K562 (cell line): ENCODE results near the gene ZNF501. TPM values are rescaled to one million over a fixed set of nuclear protein-coding genes. Genes with fewer than 3 reads are reported as not detected.

Experiments
- ATAC-seq: fragments of 200-7000 bp; cut with Tn5 transposase; 3 replicates; pipeline ENCODE4 v1.9.1; 2020; ENCODE audit warnings: moderate library complexity
- BruUV-seq: library from RNA; stranded (reverse); fragments of 400-500 nt; replicated peaks from 2 replicates; lab custom pipeline; 2021; lab: Mats Ljungman, UMichigan
- CTCF ChIA-PET: fragments of 300-600 bp; formaldehyde crosslinking; extraction: SDS; loops from one replicate; lab custom pipeline; 2021; ENCODE audit warnings: low intra/inter-chr PET ratio; lab: Yijun Ruan, JAX
- POLR2A ChIA-PET: fragments of 300-600, 350-650 bp; sonication (Branson Sonifier 250); formaldehyde crosslinking; extraction: SDS; loops from one replicate; lab custom pipeline; 2021; ENCODE audit warnings: antibody characterized with exemption, inconsistent platforms; lab: Yijun Ruan, JAX
- DNase-seq, 4 experiments: peaks; one replicate each; pipeline versions ENCODE4 v3.0.0 to v3.0.0-alpha.2; 2011 to 2018; ENCODE audit warnings: low spot score in 3 of 4, mixed read lengths in 3 of 4; ENCODE audit errors: extremely low read depth in 1 of 4
- FAIRE-seq: peaks from 2 replicates; lab custom pipeline; 2011; peaks lifted over from hg19 to GRCh38; lab: Jason Lieb, UNC
- H2AFZ ChIP-seq: 2 replicates; pipeline ENCODE4 v1.6.0; 2011; ENCODE audit warnings: low read depth, low read length, control low read depth, inconsistent platforms
- H3K27ac ChIP-seq: fragments of 200-600 bp; 3 replicates; pipeline ENCODE4 v1.8.0; 2011; ENCODE audit warnings: low read depth, mild to moderate bottlenecking, control low read depth, inconsistent platforms, low read length, moderate library complexity, mixed read lengths; ENCODE audit errors: extremely low read depth
- H3K27me3 ChIP-seq, 2 experiments: fragments of 300-600 bp in 1 of 2; 2 replicates in 1 of 2; 3 replicates in 1 of 2; pipeline versions ENCODE4 v1.6.0 to v1.8.0; 2011; ENCODE audit warnings: inconsistent platforms in 2 of 2, low read length in 2 of 2, mild to moderate bottlenecking in 1 of 2, mixed read lengths in 1 of 2, moderate library complexity in 1 of 2; ENCODE audit not compliant: control insufficient read depth in 2 of 2, insufficient read depth in 2 of 2
- H3K36me3 ChIP-seq: fragments of 300-600 bp; 3 replicates; pipeline ENCODE4 v1.8.0; 2011; ENCODE audit warnings: mild to moderate bottlenecking, low read length, inconsistent platforms; ENCODE audit not compliant: control insufficient read depth, insufficient read depth
- H3K4me1 ChIP-seq, 2 experiments: fragments of 200-600 bp in 1 of 2; replicated peaks in 1 of 2; 2 replicates in 1 of 2; 3 replicates in 1 of 2; pipeline versions ENCODE4 v1.5.1 to v1.8.0; 2011; ENCODE audit warnings: inconsistent platforms in 2 of 2, low read length in 2 of 2, mild to moderate bottlenecking in 1 of 2, mixed read lengths in 1 of 2, moderate library complexity in 1 of 2; ENCODE audit not compliant: control insufficient read depth in 2 of 2, insufficient read depth in 2 of 2
- H3K4me2 ChIP-seq: 2 replicates; pipeline ENCODE4 v1.6.1; 2011; ENCODE audit warnings: low read length, control low read depth, inconsistent platforms, mixed read lengths; ENCODE audit not compliant: insufficient read depth
- H3K4me3 ChIP-seq: fragments of 200-600 bp; sonication (generic), shearing (Covaris generic); 2 replicates; pipeline ENCODE4 v1.5.1; 2016; ENCODE audit warnings: control low read depth, inconsistent platforms
- H3K79me2 ChIP-seq: fragments of 200-600 bp; 3 replicates; pipeline ENCODE4 v1.8.0; 2011; ENCODE audit warnings: low read length, inconsistent platforms; ENCODE audit not compliant: control insufficient read depth, insufficient read depth
- H3K9ac ChIP-seq, 2 experiments: 2 replicates each; pipeline versions ENCODE4 v1.6.0 to v1.6.1; 2011; ENCODE audit warnings: low read depth in 2 of 2, low read length in 2 of 2, control low read depth in 1 of 2, inconsistent platforms in 1 of 2, mild to moderate bottlenecking in 1 of 2, mixed read lengths in 1 of 2; ENCODE audit not compliant: insufficient read depth in 1 of 2
- H3K9me1 ChIP-seq: one replicate; pipeline ENCODE4 v1.6.0; 2011; ENCODE audit warnings: inconsistent platforms, mild to moderate bottlenecking, low read length, moderate library complexity; ENCODE audit not compliant: control insufficient read depth, insufficient read depth
- H3K9me3 ChIP-seq: replicated peaks from 2 replicates; pipeline ENCODE4 v1.5.1; 2011; ENCODE audit warnings: low read depth, low read length, inconsistent platforms; ENCODE audit not compliant: control insufficient read depth, insufficient read depth
- H4K20me1 ChIP-seq: replicated peaks from 2 replicates; pipeline ENCODE4 v1.6.1; 2011; ENCODE audit warnings: low read length, inconsistent platforms, mixed read lengths; ENCODE audit not compliant: control insufficient read depth, insufficient read depth
- CBX3 ChIP-seq, 2 experiments: IDR thresholded peaks; 1 replicate in 1 of 2; 2 replicates in 1 of 2; pipeline ENCODE4 v1.6.1; 2012; ENCODE audit warnings: inconsistent platforms in 2 of 2, low read length in 2 of 2, borderline replicate concordance in 1 of 2, control low read depth in 1 of 2
- CEBPG ChIP-seq, 3 experiments: fragments of 200-800 bp in 1 of 3; sonication (Bioruptor generic) in 1 of 3; sonication (generic) in 1 of 3; formaldehyde crosslinking in 1 of 3; IDR thresholded peaks in 2 of 3; conservative IDR thresholded peaks in 1 of 3; 2 replicates each; pipeline versions ENCODE4 v1.6.1 to v1.8.0; 2016 to 2022; ENCODE audit warnings: missing compliant biosample characterization in 2 of 3, missing genetic modification characterization in 2 of 3, mild to moderate bottlenecking in 1 of 3, missing genetic modification reagents in 1 of 3
- ETS1 ChIP-seq: conservative IDR thresholded peaks from 2 replicates; pipeline ENCODE4 v1.6.1; 2011; ENCODE audit warnings: low read depth, mild to moderate bottlenecking, low read length; ENCODE audit not compliant: control insufficient read depth
- TRIM24 ChIP-seq, 2 experiments: fragments of 450-650 bp; IDR thresholded peaks; 2 replicates each; pipeline ENCODE4 v1.6.1; 2016
- ZNF274 ChIP-seq: IDR thresholded peaks from 2 replicates; pipeline ENCODE4 v1.6.1; 2011; ENCODE audit warnings: low read depth, mild to moderate bottlenecking, low read length, moderate library complexity, borderline replicate concordance
- WGBS: fragments of 100-300 bp; shearing (Covaris generic); methylation state at CpG from one replicate; pipeline ENCODE4 v1.1.6; 2016; ENCODE audit warnings: low coverage, mixed read lengths; ENCODE audit not compliant: insufficient coverage; ENCODE audit errors: missing lambda C conversion rate; 5-methylcytosine and 5-hydroxymethylcytosine counted together
- in situ Hi-C: fragments of 300-500 bp; cut with MboI; formaldehyde crosslinking; loops from 4 replicates; pipeline ENCODE4 v1.15.0; 2018; ENCODE audit warnings: inconsistent platforms, mixed read lengths
- intact Hi-C: fragments of 100-400 bp; cut with micrococcal nuclease; formaldehyde crosslinking; loops from 2 replicates; pipeline ENCODE4 v1.14.2; 2022
- polyA plus RNA-seq, 8 experiments: library from polyadenylated mRNA; depleted of rRNA in 4 of 8; stranded (reverse) in 5 of 8; unstranded in 3 of 8; fragments of >200 nt; fragmentation: Nextera tagmentation in 2 of 8; fragmentation: Illumina TruSeq in 1 of 8; extraction: Ambion mirVana in 2 of 8; extraction: Trizol in 1 of 8; gene quantifications; 2 replicates each; pipeline versions ENCODE4 v1.2.1 to v1.2.3, GENCODE V29; 2011 to 2014; ENCODE audit warnings: inconsistent platforms in 1 of 8, missing spikeins in 1 of 8
- total RNA-seq, 7 experiments: library from RNA; depleted of rRNA in 6 of 7; stranded (reverse); fragments of >200 nt in 6 of 7; fragmentation: Illumina TruSeq in 2 of 7; extraction: Trizol in 2 of 7; gene quantifications; 2 replicates each; pipeline versions ENCODE4 v1.2.1 to v1.2.3, GENCODE V29; 2011 to 2021; ENCODE audit warnings: low replicate concordance in 1 of 7
- TF ChIP-seq, protein P1 (sequence below), 2 experiments: fragments of 450-650 bp in 1 of 2; IDR thresholded peaks; 2 replicates each; pipeline ENCODE4 v1.6.1; 2011 to 2017; ENCODE audit warnings: low read depth in 2 of 2, antibody characterized with exemption in 1 of 2, borderline replicate concordance in 1 of 2, low read length in 1 of 2, mild to moderate bottlenecking in 1 of 2, mixed read lengths in 1 of 2; ENCODE audit not compliant: control insufficient read depth in 1 of 2

Gene ZNF501
- total and polyA plus RNA-seq, 9 of the 15 experiments (the other 6 are each of a cell fraction or from before 2014, with no cell fraction given), result 1.2 to 6.5 (median 3.7) TPM

DNA sequence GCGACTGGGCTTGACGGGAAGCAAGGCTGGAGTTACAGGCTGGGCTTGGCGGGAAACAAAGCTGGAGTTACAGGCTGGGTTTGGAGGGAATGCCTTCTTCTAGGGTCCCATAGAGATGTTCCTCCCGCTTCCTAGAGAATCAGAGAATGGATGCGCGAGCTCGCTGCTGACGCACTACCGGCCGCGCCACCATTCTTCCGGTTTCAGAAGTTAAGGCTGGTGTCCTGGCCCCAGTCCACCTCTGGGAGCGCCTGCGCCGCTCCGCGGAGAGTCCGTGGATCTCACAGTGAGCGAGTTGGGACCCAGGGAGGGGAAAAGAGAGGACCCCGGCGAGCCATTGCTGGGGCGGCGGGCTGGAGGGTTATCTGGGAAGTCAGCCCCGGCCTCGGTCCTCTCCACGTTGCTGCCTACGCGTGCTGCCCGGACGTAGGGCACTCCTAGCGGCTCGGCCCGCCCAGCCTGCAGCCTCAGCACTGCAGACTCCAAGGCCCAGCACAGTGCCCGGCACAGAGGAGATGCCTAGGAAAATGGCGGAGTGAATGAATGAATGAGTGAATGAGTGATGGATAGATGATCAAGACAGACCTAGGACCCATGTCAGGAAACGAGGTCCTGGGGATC is 16.9 kb upstream of the ZNF501 start, which contains the start of gene ZNF502 (continued):
- TF ChIP-seq, protein P1, sequence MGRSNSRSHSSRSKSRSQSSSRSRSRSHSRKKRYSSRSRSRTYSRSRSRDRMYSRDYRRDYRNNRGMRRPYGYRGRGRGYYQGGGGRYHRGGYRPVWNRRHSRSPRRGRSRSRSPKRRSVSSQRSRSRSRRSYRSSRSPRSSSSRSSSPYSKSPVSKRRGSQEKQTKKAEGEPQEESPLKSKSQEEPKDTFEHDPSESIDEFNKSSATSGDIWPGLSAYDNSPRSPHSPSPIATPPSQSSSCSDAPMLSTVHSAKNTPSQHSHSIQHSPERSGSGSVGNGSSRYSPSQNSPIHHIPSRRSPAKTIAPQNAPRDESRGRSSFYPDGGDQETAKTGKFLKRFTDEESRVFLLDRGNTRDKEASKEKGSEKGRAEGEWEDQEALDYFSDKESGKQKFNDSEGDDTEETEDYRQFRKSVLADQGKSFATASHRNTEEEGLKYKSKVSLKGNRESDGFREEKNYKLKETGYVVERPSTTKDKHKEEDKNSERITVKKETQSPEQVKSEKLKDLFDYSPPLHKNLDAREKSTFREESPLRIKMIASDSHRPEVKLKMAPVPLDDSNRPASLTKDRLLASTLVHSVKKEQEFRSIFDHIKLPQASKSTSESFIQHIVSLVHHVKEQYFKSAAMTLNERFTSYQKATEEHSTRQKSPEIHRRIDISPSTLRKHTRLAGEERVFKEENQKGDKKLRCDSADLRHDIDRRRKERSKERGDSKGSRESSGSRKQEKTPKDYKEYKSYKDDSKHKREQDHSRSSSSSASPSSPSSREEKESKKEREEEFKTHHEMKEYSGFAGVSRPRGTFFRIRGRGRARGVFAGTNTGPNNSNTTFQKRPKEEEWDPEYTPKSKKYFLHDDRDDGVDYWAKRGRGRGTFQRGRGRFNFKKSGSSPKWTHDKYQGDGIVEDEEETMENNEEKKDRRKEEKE (IDR thresholded peaks at IDR 0.05; ENCODE audit: borderline replicate concordance in 1 of 2, control insufficient read depth in 1 of 2, low read depth in 2 of 2, low read length in 1 of 2), result no peak

- Histone ChIP-seq H3K9ac (no peak overlapping the region), H3K4me3 (no peak overlapping the region), H3K27me3 (no peaks in the 10 kb centered on the region), H3K36me3 (no peaks in the 10 kb centered on the region; the same call in 2 of the 3 replicates), H3K9me1 (no peaks in the 10 kb centered on the region), H2AFZ (no peak overlapping the region), H4K20me1 (no peaks in the 10 kb centered on the region), H3K4me1 (no peaks in the 10 kb centered on the region), H3K4me2 (no peak overlapping the region), H3K79me2 (no peaks in the 10 kb centered on the region), H3K9me3 (peaks cover 21% of the 10 kb centered on the region), H3K27ac (no peak overlapping the region)
- no TSS peak for BruUV-seq
- intact Hi-C loops, result no loop called here
- POLR2A ChIA-PET, result interaction anchor here (0.7 kb wide), 1 partner anchor 9 kb away, joined by 3 read pairs; the partner anchor contains the start of gene ZNF502
- in situ Hi-C loops, result no loop called here
- no peak for FAIRE-seq
- CTCF ChIA-PET, result no interaction called here
- no peak for DNase-seq
- WGBS, result 6% methylated on average over 10 of the region's 10 CpGs
- no peak for ATAC-seq
- TF ChIP-seq TRIM24 (IDR thresholded peaks at IDR 0.05) (peak in 1 of 2 experiments; percentile 56; a peak in 1 of 4 replicates), ZNF274 (peak; percentile 98), CBX3 (IDR thresholded peaks at IDR 0.05; ENCODE audit: borderline replicate concordance in 1 of 2, low read length in 2 of 2) (peak in 1 of 2 experiments; percentile 46; a peak in 2 of 3 replicates), CEBPG (CRISPR knock-in tag; IDR thresholded peaks at IDR 0.05) (no peak), CEBPG (tag; conservative IDR thresholded peaks at IDR 0.05 in 1 of 2, IDR thresholded peaks at IDR 0.05 in 1 of 2) (peak; percentile 53 to 69), ETS1 (peak; percentile 61; the same call in 1 of the 2 replicates)
Measured at GRCh38 chr3:44721231-44722102, 8.0 kb upstream of the ZNF501 start.
